Measurements from ENCODE around the gene THAP10.
"Not testable (repeated sequence)": the region's sequence is repeated elsewhere in the genome, so short reads cannot be mapped to it uniquely, and the experiment has no call there.

THAP10 gene

DNA sequence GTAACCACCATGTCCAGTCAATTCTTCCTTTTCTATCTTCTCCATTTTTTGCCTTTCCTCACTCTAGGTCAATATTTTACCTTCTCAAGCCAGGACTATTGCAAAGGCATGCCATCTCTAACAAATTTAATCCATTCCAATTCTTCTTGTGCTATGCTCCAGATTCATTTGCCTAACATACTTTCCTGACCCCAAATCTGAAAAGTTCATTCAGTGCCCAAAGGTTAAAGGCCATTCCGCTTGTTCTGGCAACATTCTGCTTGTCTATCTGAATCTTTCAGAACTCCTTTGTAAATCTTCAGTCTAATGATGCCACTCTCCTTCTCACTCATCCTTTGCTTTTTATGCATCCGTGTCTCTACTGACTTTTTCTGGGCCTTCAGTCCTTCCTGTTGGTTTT is 15.6 kb downstream of the THAP10 start:
- H3K4me1 ChIP-seq (ENCODE audit: control insufficient read depth, insufficient read depth, low read length), result peaks cover 6% of the 10 kb centered on the region
- no peak overlapping the region for H3K4me3 ChIP-seq (ENCODE audit: low read length in 2 of 2)
- no peaks in the 10 kb centered on the region for H3K27me3 ChIP-seq (ENCODE audit: control insufficient read depth in 1 of 2, insufficient read depth in 2 of 2, low read length in 2 of 2)
- H3K9me3 ChIP-seq (ENCODE audit: control insufficient read depth in 2 of 2, low read length in 2 of 2), result no peaks in the 10 kb centered on the region
- no peak overlapping the region for H3K9ac ChIP-seq (ENCODE audit: low read length in 2 of 2)
- no peaks in the 10 kb centered on the region for H3K36me3 ChIP-seq (ENCODE audit: control insufficient read depth in 2 of 2, insufficient read depth in 2 of 2, low read length in 2 of 2)
- no peak overlapping the region for H3K27ac ChIP-seq (ENCODE audit: low read length)

DNA sequence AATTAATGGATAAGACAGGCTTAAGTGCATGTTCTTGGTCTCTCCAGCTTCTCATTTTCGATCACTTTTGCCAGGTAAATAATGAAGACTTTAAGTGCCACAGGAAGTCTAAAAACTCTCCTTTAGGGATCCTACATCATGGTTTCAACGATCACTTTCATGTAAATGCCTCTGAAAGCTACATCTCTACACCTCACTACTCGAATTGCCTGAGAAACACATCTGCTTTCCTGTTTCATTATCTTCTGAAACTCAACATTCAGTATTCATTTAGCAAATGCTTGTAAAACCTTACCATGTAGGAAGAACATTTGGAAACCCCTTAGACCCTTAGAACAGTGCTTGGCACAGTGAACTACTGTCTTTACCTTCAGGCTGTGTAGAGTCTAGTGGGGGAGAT is 16.2 kb downstream of the THAP10 start:
- H3K9ac ChIP-seq (ENCODE audit: low read length in 2 of 2), result no peak overlapping the region
- H3K4me1 ChIP-seq (ENCODE audit: control insufficient read depth, insufficient read depth, low read length), result peaks cover 6% of the 10 kb centered on the region
- no peak overlapping the region for H3K27ac ChIP-seq (ENCODE audit: low read length)
- H3K4me3 ChIP-seq (ENCODE audit: low read length in 2 of 2), result no peak overlapping the region
- no peaks in the 10 kb centered on the region for H3K9me3 ChIP-seq (ENCODE audit: control insufficient read depth in 2 of 2, low read length in 2 of 2)
- H3K27me3 ChIP-seq (ENCODE audit: control insufficient read depth in 1 of 2, insufficient read depth in 2 of 2, low read length in 2 of 2), result no peaks in the 10 kb centered on the region
- H3K36me3 ChIP-seq (ENCODE audit: control insufficient read depth in 2 of 2, insufficient read depth in 2 of 2, low read length in 2 of 2), result no peaks in the 10 kb centered on the region

DNA sequence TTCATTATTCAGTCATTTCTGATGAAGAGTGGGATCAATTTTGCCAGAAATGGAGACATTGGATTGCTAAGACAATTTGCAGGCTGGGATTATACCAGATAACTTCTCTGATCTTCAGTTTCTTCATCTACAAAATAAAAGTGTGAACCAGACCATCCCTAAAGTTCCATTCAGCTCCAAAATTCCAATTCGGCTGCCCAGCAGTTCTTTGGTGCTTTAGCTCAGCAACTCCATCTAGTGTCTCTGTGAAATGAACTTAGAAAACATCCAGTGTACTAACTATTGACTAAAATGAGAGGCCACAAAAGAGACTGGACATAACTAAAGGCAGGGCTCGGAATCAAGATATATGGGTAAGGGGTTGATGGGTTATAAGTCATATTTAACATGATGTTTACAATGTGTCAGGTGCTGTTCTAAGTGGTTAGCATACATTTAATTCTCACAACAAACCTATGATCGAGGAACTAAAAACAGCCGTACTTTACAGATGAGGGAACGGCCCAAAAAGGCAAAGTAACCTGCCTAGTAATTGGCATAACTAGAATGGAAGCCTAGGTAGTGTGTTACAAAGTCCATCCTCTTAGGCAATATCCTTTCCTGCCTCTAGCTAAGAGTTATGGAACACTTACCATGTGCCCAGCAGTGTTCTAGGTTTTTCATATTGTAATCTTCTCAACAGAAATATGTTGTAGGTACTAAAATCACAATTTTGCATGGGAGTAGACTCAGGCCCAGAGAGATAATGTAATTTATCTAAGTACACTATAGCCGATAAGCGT is 17.0 kb downstream of the THAP10 start:
- Histone ChIP-seq H3K27me3 (ENCODE audit: control insufficient read depth in 1 of 2, insufficient read depth in 2 of 2, low read length in 2 of 2) (no peaks in the 10 kb centered on the region), H3K27ac (ENCODE audit: low read length) (no peak overlapping the region), H3K36me3 (ENCODE audit: control insufficient read depth in 2 of 2, insufficient read depth in 2 of 2, low read length in 2 of 2) (no peaks in the 10 kb centered on the region), H3K4me3 (ENCODE audit: low read length in 2 of 2) (no peak overlapping the region), H3K9me3 (ENCODE audit: control insufficient read depth in 2 of 2, low read length in 2 of 2) (no peaks in the 10 kb centered on the region), H3K4me1 (ENCODE audit: control insufficient read depth, insufficient read depth, low read length) (peaks cover 6% of the 10 kb centered on the region), H3K9ac (ENCODE audit: low read length in 2 of 2) (no peak overlapping the region)

DNA sequence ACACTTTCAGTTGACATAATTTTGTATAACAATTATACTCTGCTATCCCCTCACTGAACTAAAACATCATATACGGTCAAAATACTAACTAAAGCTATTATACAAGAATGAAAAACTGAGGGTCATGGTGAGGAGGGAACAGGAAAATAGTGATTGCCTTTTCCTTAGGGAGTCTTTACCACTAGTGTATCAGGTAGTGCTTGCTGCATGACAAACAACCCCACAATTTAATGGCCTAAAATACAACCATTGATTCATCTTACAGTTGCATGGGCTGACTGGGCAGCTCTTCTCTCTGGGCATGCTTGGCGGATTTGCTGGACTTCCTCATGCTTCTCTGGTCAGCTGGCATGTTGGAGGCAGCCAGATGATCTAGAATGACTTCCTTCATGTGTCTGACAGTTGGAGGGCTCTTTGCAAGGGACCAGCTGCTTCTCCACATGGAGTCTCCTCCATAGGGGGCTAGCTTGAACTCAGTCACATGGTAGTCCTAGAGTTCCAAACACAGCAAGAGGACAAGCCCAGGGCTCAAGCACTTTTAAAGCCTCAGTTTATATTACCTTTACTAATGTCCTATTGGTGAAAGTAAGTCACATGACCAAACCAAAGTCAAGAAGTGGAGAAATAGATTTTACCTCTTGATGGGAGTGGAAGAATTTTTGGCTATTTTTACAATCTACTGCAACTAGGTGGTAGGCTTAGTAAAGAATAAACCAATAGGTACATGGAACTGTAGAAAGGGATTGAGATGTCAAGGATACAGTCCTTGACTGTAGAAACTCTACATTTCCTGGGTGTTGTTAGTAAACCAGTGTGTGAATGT is 18.8 kb downstream of the THAP10 start:
- Histone ChIP-seq H3K4me1 (ENCODE audit: control insufficient read depth, insufficient read depth, low read length) (peaks cover 9% of the 10 kb centered on the region), H3K27me3 (ENCODE audit: control insufficient read depth in 1 of 2, insufficient read depth in 2 of 2, low read length in 2 of 2) (no peaks in the 10 kb centered on the region), H3K4me3 (ENCODE audit: low read length in 2 of 2) (no peak overlapping the region), H3K36me3 (ENCODE audit: control insufficient read depth in 2 of 2, insufficient read depth in 2 of 2, low read length in 2 of 2) (no peaks in the 10 kb centered on the region), H3K9me3 (ENCODE audit: control insufficient read depth in 2 of 2, low read length in 2 of 2) (no peaks in the 10 kb centered on the region), H3K27ac (ENCODE audit: low read length) (no peak overlapping the region), H3K9ac (ENCODE audit: low read length in 2 of 2) (no peak overlapping the region)

DNA sequence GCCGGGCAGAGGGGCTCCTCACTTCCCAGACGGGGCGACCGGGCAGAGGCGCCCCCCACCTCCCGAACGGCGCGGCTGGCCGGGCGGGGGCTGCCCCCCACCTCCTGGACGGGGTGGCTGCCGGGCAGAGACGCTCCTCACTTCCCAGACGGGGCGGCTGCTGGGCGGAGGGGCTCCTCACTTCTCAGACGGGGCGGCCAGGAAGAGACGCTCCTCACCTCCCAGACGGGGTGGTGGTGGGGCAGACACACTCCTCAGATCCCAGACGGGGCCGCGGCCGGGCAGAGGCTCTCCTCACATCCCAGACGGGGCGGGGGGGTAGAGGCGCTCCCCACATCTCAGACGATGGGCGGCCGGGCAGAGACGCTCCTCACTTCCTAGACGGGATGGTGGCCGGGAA is 20.7 kb downstream of the THAP10 start:
- H3K9me3 ChIP-seq (ENCODE audit: control insufficient read depth in 2 of 2, low read length in 2 of 2); H3K36me3 ChIP-seq (ENCODE audit: control insufficient read depth in 2 of 2, insufficient read depth in 2 of 2, low read length in 2 of 2); H3K27ac ChIP-seq (ENCODE audit: low read length); H3K4me3 ChIP-seq (ENCODE audit: low read length in 2 of 2); H3K9ac ChIP-seq (ENCODE audit: low read length in 2 of 2); H3K27me3 ChIP-seq (ENCODE audit: control insufficient read depth in 1 of 2, insufficient read depth in 2 of 2, low read length in 2 of 2): not testable (repeated sequence)
- H3K4me1 ChIP-seq (ENCODE audit: control insufficient read depth, insufficient read depth, low read length), result peaks cover 16% of the 10 kb centered on the region

DNA sequence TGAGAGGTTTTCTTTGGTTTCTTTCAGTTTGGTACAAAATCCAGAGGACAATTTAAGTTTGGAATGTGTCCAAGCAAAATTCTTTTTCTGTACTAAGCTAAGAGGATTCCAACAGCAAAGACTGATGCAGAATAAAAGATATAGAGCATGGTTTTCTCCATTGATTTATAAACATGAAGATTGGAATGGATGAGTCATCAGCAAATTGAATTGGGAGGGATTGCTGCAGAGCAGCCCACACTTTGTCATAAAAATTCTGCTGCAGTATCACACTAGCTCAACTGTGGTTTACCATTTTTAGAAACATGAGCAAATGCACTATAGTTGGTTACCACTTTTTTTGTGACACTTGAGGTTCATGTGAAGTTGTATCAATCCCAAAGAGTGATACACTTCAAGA is 22.2 kb downstream of the THAP10 start:
- Histone ChIP-seq H3K36me3 (ENCODE audit: control insufficient read depth in 2 of 2, insufficient read depth in 2 of 2, low read length in 2 of 2) (no peaks in the 10 kb centered on the region), H3K27ac (ENCODE audit: low read length) (no peak overlapping the region), H3K9ac (ENCODE audit: low read length in 2 of 2) (no peak overlapping the region), H3K27me3 (ENCODE audit: control insufficient read depth in 1 of 2, insufficient read depth in 2 of 2, low read length in 2 of 2) (no peaks in the 10 kb centered on the region), H3K4me3 (ENCODE audit: low read length in 2 of 2) (no peak overlapping the region), H3K4me1 (ENCODE audit: control insufficient read depth, insufficient read depth, low read length) (peaks cover 16% of the 10 kb centered on the region), H3K9me3 (ENCODE audit: control insufficient read depth in 2 of 2, low read length in 2 of 2) (no peaks in the 10 kb centered on the region)

DNA sequence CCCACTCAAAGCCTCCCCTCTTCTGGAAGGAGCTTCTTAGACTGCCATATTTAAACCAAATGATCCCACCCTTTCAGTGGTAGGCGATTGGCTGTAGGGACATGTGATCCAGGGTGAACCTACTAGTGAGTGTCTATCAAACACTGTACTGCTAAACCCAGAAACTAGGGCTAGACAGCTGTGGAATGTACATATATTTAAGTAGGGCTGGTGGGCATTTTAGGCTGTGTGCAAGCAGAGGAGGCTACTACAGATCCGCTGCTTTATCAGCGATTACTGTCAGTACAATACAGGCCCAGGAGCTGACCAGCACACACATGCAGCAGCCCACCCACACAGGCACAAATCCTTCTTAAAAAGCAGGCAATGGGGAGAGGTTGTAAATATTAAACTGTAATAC is 22.9 kb downstream of the THAP10 start:
- Histone ChIP-seq H3K27me3 (ENCODE audit: control insufficient read depth in 1 of 2, insufficient read depth in 2 of 2, low read length in 2 of 2) (no peaks in the 10 kb centered on the region), H3K9ac (ENCODE audit: low read length in 2 of 2) (no peak overlapping the region), H3K36me3 (ENCODE audit: control insufficient read depth in 2 of 2, insufficient read depth in 2 of 2, low read length in 2 of 2) (no peaks in the 10 kb centered on the region), H3K4me1 (ENCODE audit: control insufficient read depth, insufficient read depth, low read length) (peaks cover 10% of the 10 kb centered on the region), H3K4me3 (ENCODE audit: low read length in 2 of 2) (no peak overlapping the region), H3K9me3 (ENCODE audit: control insufficient read depth in 2 of 2, low read length in 2 of 2) (no peaks in the 10 kb centered on the region), H3K27ac (ENCODE audit: low read length) (no peak overlapping the region)

DNA sequence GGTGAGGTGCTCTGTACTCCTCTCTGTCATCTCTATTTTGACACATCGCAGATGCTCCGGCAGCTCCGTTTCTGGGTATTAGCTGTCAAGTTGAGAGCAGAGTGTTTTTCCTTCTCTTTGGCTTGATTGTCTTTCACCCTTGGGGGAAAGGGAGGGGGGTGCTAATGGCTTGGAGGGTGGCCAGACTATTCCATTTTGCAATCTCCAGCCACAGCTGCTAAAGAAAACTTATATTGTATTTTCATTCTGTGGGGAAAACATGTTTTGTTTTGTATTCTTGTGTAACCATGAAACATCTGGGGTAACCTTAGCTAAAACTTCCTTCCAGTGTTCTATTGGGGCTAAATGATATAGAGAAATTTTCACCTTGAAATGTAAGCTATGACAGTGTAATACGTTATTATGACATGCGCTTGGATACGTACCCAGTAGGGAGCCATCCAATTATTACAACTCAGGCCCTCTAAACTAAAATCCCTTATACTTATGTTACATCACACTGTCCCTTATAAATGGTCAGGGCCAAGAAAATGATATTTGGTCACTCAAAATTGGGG is 24.2 kb downstream of the THAP10 start:
- no peaks in the 10 kb centered on the region for H3K9me3 ChIP-seq (ENCODE audit: control insufficient read depth in 2 of 2, low read length in 2 of 2)
- no peaks in the 10 kb centered on the region for H3K36me3 ChIP-seq (ENCODE audit: control insufficient read depth in 2 of 2, insufficient read depth in 2 of 2, low read length in 2 of 2)
- peak overlapping the region; percentile 0 to 17 for H3K4me3 ChIP-seq (ENCODE audit: low read length in 2 of 2)
- H3K27ac ChIP-seq (ENCODE audit: low read length), result peak overlapping the region; percentile 53
- H3K4me1 ChIP-seq (ENCODE audit: control insufficient read depth, insufficient read depth, low read length), result peaks cover 10% of the 10 kb centered on the region
- H3K9ac ChIP-seq (ENCODE audit: low read length in 2 of 2), result peak overlapping the region in 1 of 2 donors; percentile 19
- no peaks in the 10 kb centered on the region for H3K27me3 ChIP-seq (ENCODE audit: control insufficient read depth in 1 of 2, insufficient read depth in 2 of 2, low read length in 2 of 2)

DNA sequence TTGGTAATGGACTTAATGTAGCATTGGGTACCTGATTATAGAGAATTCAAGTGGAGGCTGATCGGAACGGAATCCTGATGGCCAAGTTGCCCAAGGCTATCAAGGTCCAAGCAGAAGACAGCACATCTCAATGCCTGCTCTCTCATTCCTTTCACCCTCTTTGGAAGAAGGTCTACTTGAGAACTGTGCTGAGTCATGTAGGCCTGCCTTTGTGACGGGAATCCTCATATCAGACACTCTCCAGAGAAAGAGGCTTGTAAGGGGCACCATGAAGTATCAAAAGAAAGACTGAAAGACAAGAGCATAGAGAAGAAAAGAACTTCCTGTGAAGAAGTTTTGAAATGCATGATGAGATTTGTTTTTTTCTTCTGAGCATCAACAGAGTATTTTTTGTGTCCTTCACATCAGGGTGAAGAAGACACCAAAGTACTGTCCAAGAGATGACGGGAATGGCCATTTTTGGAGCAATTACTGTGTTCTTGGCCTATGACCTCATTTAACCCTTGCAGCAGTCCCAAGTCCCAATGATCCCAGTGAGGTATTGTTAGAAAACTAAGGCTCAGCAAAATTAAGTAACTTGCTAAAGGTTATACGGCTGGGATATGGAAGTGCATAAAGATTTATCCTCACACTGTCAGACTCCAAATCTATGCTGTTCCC is 25.1 kb downstream of the THAP10 start:
- Histone ChIP-seq H3K4me1 (ENCODE audit: control insufficient read depth, insufficient read depth, low read length) (peaks cover 10% of the 10 kb centered on the region), H3K9ac (ENCODE audit: low read length in 2 of 2) (no peak overlapping the region), H3K36me3 (ENCODE audit: control insufficient read depth in 2 of 2, insufficient read depth in 2 of 2, low read length in 2 of 2) (no peaks in the 10 kb centered on the region), H3K4me3 (ENCODE audit: low read length in 2 of 2) (no peak overlapping the region), H3K9me3 (ENCODE audit: control insufficient read depth in 2 of 2, low read length in 2 of 2) (no peaks in the 10 kb centered on the region), H3K27me3 (ENCODE audit: control insufficient read depth in 1 of 2, insufficient read depth in 2 of 2, low read length in 2 of 2) (no peaks in the 10 kb centered on the region), H3K27ac (ENCODE audit: low read length) (peak overlapping the region; percentile 53)

DNA sequence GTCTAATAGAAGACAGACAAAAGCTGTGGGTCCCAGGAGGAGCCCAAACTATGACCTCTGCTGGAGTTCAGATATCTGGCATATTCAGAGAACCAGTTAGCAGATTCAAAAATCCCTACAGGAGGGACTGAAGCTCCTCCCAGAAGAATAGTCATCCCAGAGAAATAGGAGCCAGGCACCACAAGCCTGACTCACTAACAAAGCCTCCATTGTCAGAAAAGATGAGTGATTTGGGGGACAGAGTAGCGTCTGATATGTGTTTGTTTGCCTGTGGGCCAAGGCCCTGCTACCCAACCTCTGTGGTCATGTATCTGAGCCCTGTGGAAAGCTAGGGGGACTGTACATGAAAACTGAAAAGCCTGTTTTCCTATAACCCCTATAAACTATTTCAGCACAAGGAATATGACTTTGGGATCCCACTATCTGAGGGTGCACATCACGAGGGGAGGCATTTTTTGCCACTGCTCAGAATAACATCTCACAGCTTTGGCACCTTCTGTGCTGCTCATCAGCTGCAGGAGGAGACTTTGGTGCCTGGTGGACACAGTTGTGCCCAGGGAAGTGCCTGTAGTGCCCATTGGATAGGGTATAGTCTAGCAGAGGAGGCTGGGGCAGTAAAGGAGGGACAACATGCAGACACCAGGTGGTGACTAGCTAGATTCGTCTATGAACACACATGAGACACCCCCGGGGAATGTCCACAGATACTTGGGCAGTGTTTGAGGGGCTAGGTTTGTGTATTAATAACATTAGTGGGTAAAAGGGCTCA is 28.6 kb downstream of the THAP10 start:
- no peak overlapping the region for H3K9ac ChIP-seq (ENCODE audit: low read length in 2 of 2)
- no peaks in the 10 kb centered on the region for H3K36me3 ChIP-seq (ENCODE audit: control insufficient read depth in 2 of 2, insufficient read depth in 2 of 2, low read length in 2 of 2)
- no peaks in the 10 kb centered on the region for H3K27me3 ChIP-seq (ENCODE audit: control insufficient read depth in 1 of 2, insufficient read depth in 2 of 2, low read length in 2 of 2)
- no peaks in the 10 kb centered on the region for H3K9me3 ChIP-seq (ENCODE audit: control insufficient read depth in 2 of 2, low read length in 2 of 2)
- no peak overlapping the region for H3K27ac ChIP-seq (ENCODE audit: low read length)
- no peak overlapping the region for H3K4me3 ChIP-seq (ENCODE audit: low read length in 2 of 2)
- H3K4me1 ChIP-seq (ENCODE audit: control insufficient read depth, insufficient read depth, low read length), result peaks cover 7% of the 10 kb centered on the region
